GM12875 (cell line): ENCODE measurements around the gene STX2.

Source experiments
- H3K4me3 ChIP-seq: one replicate; pipeline ENCODE4 v1.5.1; 2011; ENCODE audit warnings: low read depth, low read length, control low read depth
- TF ChIP-seq, protein P1 (sequence below): IDR thresholded peaks from 2 replicates; pipeline ENCODE4 v1.5.1; 2011; ENCODE audit warnings: low read depth, mild to moderate bottlenecking, control low read depth, inconsistent platforms, low read length, moderate library complexity, borderline replicate concordance; ENCODE audit not compliant: insufficient read depth

The STX2 gene

DNA sequence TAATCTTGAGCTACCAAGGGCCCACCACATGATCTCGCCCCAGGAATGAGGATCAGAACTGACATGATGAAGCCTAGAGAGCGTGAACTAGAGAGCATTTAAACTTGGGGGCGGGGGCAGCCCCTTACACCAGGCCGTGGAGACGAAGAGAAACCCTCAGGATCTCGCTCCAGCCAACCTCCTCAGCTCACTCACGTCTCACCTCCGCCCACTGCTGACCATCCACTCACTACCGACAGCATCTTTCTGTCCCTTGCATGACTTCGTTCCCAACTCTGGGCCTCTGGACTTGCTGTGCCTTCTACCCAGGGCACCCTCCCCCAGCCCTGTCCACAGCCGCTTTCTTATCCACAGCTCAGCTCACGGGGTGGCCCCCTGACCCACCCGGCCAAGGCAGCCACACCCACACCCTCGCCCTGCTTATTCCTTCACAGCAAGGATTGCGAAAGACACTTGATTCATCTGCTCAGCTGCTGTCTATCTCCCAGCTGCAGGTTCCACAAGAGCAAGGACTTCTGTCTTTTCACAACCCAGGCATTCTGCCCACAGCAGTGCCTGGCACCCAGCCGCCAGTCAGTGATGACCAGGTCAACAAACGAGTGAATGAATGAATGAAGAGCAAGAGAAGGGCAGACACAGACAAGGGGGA is 6.4 kb downstream of the STX2 start:
- TF ChIP-seq, protein P1, sequence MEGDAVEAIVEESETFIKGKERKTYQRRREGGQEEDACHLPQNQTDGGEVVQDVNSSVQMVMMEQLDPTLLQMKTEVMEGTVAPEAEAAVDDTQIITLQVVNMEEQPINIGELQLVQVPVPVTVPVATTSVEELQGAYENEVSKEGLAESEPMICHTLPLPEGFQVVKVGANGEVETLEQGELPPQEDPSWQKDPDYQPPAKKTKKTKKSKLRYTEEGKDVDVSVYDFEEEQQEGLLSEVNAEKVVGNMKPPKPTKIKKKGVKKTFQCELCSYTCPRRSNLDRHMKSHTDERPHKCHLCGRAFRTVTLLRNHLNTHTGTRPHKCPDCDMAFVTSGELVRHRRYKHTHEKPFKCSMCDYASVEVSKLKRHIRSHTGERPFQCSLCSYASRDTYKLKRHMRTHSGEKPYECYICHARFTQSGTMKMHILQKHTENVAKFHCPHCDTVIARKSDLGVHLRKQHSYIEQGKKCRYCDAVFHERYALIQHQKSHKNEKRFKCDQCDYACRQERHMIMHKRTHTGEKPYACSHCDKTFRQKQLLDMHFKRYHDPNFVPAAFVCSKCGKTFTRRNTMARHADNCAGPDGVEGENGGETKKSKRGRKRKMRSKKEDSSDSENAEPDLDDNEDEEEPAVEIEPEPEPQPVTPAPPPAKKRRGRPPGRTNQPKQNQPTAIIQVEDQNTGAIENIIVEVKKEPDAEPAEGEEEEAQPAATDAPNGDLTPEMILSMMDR: no peak
- H3K4me3 ChIP-seq: no peak overlapping the region

DNA sequence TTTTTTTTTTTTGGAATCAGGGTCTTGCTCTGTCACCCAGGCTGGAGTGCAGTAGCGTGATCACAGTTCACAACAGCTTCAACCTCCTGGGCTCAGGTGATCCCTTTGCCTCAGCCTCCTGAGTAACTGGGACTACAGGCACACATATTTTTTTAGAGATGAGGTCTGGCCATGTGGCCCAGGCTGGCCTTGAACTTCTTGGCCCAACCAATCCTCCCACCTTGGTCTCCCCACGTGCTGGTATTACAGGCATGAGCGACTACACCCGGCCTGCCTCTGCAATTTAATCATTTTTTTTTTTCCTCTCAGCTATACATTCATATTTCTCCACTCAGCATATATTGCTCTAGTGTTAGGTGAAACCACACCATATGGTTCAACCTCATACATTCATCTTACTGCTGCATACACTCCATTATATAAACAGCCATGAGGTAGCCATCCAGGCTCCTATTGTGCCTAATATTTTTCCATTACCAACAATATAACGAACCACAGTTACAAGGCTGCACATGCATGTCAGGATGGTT is 7.1 kb downstream of the STX2 start:
- TF ChIP-seq, protein P1: no peak
- H3K4me3 ChIP-seq: no peak overlapping the region

DNA sequence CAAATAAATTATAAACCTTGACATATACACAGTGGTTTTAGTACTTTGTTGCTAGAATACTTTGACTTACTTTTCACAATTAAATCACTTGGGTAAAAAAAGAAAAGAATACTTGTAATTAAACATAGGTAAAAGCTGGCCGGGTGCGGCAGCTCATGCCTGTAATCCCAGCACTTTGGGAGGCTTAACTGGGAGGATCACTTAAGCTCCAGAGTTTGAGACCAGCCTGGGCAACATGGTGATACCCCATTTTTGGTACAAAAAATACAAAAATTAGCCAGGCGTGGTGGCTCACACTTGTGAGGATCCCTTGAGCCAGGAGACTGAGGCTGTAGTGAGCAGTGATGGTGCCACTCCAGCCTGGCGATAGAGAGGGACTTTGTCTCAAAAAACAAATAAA is 7.8 kb downstream of the STX2 start:
- H3K4me3 ChIP-seq: no peak overlapping the region
- TF ChIP-seq, protein P1: no peak

DNA sequence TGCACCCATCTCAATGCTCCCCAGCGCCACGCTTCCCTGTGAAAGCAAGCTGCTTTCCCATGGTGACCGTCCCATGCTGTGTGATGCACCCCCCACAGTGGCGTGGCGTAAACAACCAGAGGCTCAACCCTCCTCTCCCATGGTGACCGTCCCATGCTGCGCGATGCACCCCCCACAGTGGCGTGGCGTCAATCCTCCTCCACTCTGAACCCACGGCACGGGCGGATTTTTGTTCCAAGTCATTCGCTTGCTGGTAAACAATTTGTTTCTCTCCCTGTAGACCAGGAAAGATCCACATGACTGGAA is 8.9 kb downstream of the STX2 start:
- TF ChIP-seq, protein P1: no peak
- no peak overlapping the region for H3K4me3 ChIP-seq

DNA sequence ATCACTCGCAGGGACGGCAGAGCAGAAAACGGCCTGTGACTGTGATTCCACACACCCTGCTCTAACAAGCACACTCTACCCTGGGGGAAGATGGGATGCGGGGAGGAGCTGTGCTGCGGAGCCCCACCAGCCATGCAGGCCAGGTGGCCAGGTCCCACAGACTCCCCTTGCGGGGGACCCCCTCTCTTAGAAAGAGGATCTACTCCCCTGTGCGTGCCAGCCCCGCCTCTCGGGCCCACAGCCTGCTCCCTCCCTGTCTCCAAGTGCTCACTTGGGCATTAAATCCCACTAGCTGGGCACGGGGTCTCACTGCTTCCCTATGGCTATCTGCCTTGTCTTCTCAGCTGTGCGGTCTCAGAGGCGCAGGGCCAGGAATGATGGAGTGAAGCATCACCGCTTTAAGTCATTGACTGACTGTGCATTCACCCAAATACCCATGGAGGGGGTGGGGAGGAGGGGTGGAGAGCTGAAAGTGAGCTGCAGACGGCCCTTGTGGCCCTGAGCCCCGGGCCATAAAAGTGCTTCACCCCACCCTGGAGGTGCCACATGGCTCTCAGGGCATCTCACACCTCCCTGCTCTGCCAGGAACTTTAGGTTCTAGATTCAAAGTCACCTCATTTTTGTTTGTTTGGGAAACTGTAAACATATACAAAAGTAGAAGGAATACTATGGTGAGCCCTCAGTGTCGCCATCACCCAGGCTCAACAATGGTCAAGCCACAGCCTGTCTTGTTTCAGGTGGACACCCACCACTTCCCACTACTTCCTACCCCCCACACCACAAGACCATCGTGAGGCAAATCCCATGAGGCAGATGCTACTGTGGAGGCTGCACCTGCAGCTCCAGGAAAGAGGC is 9.4 kb downstream of the STX2 start:
- TF ChIP-seq, protein P1: no peak
- H3K4me3 ChIP-seq: no peak overlapping the region

DNA sequence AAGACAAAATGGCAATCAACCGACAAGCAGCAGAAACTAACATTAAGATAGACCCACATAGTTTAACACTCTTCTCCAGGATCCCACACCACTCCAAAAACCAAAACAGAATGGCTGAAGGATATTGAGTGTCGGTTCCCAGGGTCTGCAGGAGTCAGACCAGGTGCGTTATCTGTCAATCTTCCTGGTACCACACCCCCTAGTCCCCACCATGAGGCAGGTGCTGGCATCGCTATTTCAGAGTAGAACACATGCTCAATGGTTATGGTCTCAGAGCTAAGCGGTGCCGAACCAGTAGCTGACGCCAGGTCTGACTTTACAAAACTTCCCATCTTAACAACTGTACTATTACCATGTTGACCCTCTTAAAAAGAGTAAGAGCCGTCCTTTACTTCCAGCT is 10.2 kb downstream of the STX2 start:
- no peak overlapping the region for H3K4me3 ChIP-seq

More for the DNA sequence above, 10.2 kb downstream of the STX2 start:
- TF ChIP-seq, protein P1: no peak
